HepG2 (cell line): ENCODE results near the gene SESN2. TPM values are rescaled to one million over a fixed set of nuclear protein-coding genes. Genes with fewer than 3 reads are reported as not detected.

Experiments
- ATF7-NPFF ChIP-seq: sonication (generic); formaldehyde crosslinking; IDR thresholded peaks from 2 replicates; pipeline ENCODE4 v1.8.1; 2023; ENCODE audit warnings: mild to moderate bottlenecking, low read depth, missing genetic modification reagents, moderate library complexity
- DMAP1 ChIP-seq: IDR thresholded peaks from 2 replicates; pipeline ENCODE4 v1.6.1; 2016
- FLYWCH1 ChIP-seq: sonication (generic); formaldehyde crosslinking; IDR thresholded peaks from 2 replicates; pipeline ENCODE4 v1.8.1; 2023; ENCODE audit warnings: mild to moderate bottlenecking, missing genetic modification reagents
- GLI4 ChIP-seq: sonication (generic); formaldehyde crosslinking; IDR thresholded peaks from 2 replicates; pipeline ENCODE4 v1.5.1; 2020; ENCODE audit warnings: missing genetic modification reagents, mild to moderate bottlenecking, moderate library complexity, borderline replicate concordance
- HIVEP1 ChIP-seq: sonication (generic); formaldehyde crosslinking; IDR thresholded peaks from 2 replicates; pipeline ENCODE4 v1.4.0; 2020; ENCODE audit warnings: mild to moderate bottlenecking, missing genetic modification reagents
- KDM6A ChIP-seq: IDR thresholded peaks from 2 replicates; pipeline ENCODE4 v1.6.1; 2016; ENCODE audit warnings: low read depth
- NR2C2 ChIP-seq: sonication (generic); formaldehyde crosslinking; IDR thresholded peaks from 2 replicates; pipeline ENCODE4 v1.4.0; 2020; ENCODE audit warnings: missing genetic modification reagents, mild to moderate bottlenecking, moderate library complexity, borderline replicate concordance
- POGZ ChIP-seq: sonication (generic); formaldehyde crosslinking; IDR thresholded peaks from 2 replicates; pipeline ENCODE4 v1.4.0; 2020; ENCODE audit warnings: mild to moderate bottlenecking, missing genetic modification reagents
- RBM39 ChIP-seq: fragments of 200-400 bp; formaldehyde crosslinking; IDR thresholded peaks from one replicate; pipeline ENCODE4 v1.6.1; 2018; ENCODE audit warnings: antibody characterized with exemption, mild to moderate bottlenecking, low read depth, low read length; ENCODE audit not compliant: poor library complexity, severe bottlenecking
- RFX1 ChIP-seq: fragments of 450-650 bp; IDR thresholded peaks from 2 replicates; pipeline ENCODE4 v1.6.1; 2017
- RFX5 ChIP-seq: IDR thresholded peaks from 2 replicates; pipeline ENCODE4 v1.6.1; 2011; ENCODE audit warnings: low read depth, low read length, improper control_type of control experiment
- ZBTB1 ChIP-seq: sonication (generic); formaldehyde crosslinking; IDR thresholded peaks from 2 replicates; pipeline ENCODE4 v1.4.0; 2020; ENCODE audit warnings: missing genetic modification reagents, borderline replicate concordance
- ZFP90 ChIP-seq: sonication (generic); formaldehyde crosslinking; IDR thresholded peaks from 2 replicates; pipeline ENCODE4 v1.8.0; 2022; ENCODE audit warnings: missing genetic modification reagents, mild to moderate bottlenecking, inconsistent platforms, borderline replicate concordance
- ZFY ChIP-seq: sonication (generic); formaldehyde crosslinking; IDR thresholded peaks from 2 replicates; pipeline ENCODE4 v1.4.0; 2020; ENCODE audit warnings: missing genetic modification reagents
- ZNF121 ChIP-seq: sonication (generic); formaldehyde crosslinking; IDR thresholded peaks from 2 replicates; pipeline ENCODE4 v1.5.0; 2020; ENCODE audit warnings: mild to moderate bottlenecking, missing genetic modification reagents
- ZNF567 ChIP-seq: sonication (generic); formaldehyde crosslinking; IDR thresholded peaks from 2 replicates; pipeline ENCODE4 v1.8.1; 2023; ENCODE audit warnings: mild to moderate bottlenecking, missing genetic modification reagents, borderline replicate concordance
- ZNF598 ChIP-seq: sonication (generic); formaldehyde crosslinking; IDR thresholded peaks from 2 replicates; pipeline ENCODE4 v1.5.1; 2020; ENCODE audit warnings: mild to moderate bottlenecking, missing genetic modification reagents, borderline replicate concordance
- ZNF841 ChIP-seq: sonication (generic); formaldehyde crosslinking; IDR thresholded peaks from 2 replicates; pipeline ENCODE4 v1.8.1; 2023; ENCODE audit warnings: missing genetic modification reagents, borderline replicate concordance
- ZSCAN22 ChIP-seq: sonication (generic); formaldehyde crosslinking; IDR thresholded peaks from 2 replicates; pipeline ENCODE4 v1.4.0; 2020; ENCODE audit warnings: mild to moderate bottlenecking, missing genetic modification reagents
- ZSCAN30 ChIP-seq: sonication (generic); formaldehyde crosslinking; IDR thresholded peaks from 2 replicates; pipeline ENCODE4 v1.5.0; 2020; ENCODE audit warnings: mild to moderate bottlenecking, missing genetic modification reagents
- polyA plus RNA-seq, 8 experiments: library from polyadenylated mRNA; depleted of rRNA in 3 of 8; stranded (reverse) in 7 of 8; unstranded in 1 of 8; fragments of >200 nt; fragmentation: Illumina TruSeq in 4 of 8; extraction: Trizol in 4 of 8; gene quantifications; 2 replicates each; pipeline versions ENCODE4 v1.2.1 to v1.2.3, GENCODE V29; 2011 to 2016; ENCODE audit warnings: low read depth in 4 of 8, missing spikeins in 1 of 8, mixed read lengths in 1 of 8; ENCODE audit not compliant: insufficient read depth in 1 of 8
- total RNA-seq, 5 experiments: library from RNA; depleted of rRNA; stranded (reverse); fragments of >200 nt; fragmentation: Illumina TruSeq; extraction: Trizol; gene quantifications; 2 replicates each; pipeline ENCODE4 v1.2.3, GENCODE V29; 2016; ENCODE audit warnings: low read depth in 1 of 5
- TF ChIP-seq, protein P1 (sequence below): sonication (generic); formaldehyde crosslinking; IDR thresholded peaks from 2 replicates; pipeline ENCODE4 v1.4.0; 2020; ENCODE audit warnings: missing genetic modification reagents
- TF ChIP-seq, protein P2 (sequence below): sonication (generic); formaldehyde crosslinking; IDR thresholded peaks from 2 replicates; pipeline ENCODE4 v1.5.0; 2020; ENCODE audit warnings: missing genetic modification reagents, mild to moderate bottlenecking, borderline replicate concordance
- TF ChIP-seq, protein P3 (sequence below): sonication (generic); formaldehyde crosslinking; IDR thresholded peaks from 2 replicates; pipeline ENCODE4 v1.8.0; 2022; ENCODE audit warnings: mild to moderate bottlenecking, missing genetic modification reagents
- TF ChIP-seq, protein P4 (sequence below): fragments of 450-650 bp; IDR thresholded peaks from 2 replicates; pipeline ENCODE4 v1.6.1; 2017

The SESN2 gene
- total and polyA plus RNA-seq, 2 of the 13 experiments (the other 11 are each of a cell fraction or from before 2014, with no cell fraction given), result 13.2 to 19.1 TPM

DNA sequence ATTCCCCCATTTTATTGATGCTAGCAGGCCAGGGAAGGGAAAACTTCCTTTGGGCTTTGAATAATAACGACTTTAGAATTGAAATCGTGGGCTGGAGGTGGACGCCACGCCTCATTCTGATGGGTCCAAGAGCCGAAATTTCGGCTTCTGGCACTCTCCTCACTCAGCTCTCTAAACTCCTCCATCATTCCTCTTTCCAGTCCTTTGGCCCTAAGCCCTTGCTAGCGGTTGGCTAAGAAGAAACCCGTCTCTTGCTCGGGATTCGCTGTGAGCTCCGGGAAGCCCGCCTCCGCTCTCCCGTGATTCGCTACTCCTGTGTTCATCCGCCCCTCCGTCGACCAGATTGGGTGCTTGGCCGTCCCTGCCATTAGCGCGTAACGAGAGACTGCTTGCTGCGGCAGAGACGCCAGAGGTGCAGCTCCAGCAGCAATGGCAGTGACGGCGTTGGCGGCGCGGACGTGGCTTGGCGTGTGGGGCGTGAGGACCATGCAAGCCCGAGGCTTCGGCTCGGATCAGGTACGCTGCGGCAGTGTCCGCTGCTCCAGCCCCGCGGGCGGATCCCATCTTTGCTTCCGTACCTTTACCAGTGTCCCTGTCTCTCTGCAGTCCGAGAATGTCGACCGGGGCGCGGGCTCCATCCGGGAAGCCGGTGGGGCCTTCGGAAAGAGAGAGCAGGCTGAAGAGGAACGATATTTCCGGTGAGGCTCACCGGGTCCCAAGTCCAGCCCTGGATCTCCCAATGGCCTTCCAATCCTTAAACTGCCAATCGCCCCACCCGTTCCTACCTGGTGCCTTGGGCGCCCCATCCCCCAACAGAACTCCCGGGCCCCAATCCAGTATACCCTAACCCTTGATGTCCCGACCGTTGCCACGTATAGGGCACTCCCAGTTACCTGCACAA, 23.3 kb upstream of the SESN2 start, which contains the start of gene ATP5IF1 (continued):
- no peak; the same call in 1 of the 2 replicates for TF ChIP-seq GLI4 (CRISPR knock-in tag)
- TF ChIP-seq FLYWCH1 (CRISPR knock-in tag), result no peak
- TF ChIP-seq, protein P1, sequence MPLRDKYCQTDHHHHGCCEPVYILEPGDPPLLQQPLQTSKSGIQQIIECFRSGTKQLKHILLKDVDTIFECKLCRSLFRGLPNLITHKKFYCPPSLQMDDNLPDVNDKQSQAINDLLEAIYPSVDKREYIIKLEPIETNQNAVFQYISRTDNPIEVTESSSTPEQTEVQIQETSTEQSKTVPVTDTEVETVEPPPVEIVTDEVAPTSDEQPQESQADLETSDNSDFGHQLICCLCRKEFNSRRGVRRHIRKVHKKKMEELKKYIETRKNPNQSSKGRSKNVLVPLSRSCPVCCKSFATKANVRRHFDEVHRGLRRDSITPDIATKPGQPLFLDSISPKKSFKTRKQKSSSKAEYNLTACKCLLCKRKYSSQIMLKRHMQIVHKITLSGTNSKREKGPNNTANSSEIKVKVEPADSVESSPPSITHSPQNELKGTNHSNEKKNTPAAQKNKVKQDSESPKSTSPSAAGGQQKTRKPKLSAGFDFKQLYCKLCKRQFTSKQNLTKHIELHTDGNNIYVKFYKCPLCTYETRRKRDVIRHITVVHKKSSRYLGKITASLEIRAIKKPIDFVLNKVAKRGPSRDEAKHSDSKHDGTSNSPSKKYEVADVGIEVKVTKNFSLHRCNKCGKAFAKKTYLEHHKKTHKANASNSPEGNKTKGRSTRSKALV (CRISPR knock-in tag), result peak; percentile 56
- peak; percentile 41 for TF ChIP-seq NR2C2 (CRISPR knock-in tag)
- peak; percentile 42; the same call in 1 of the 2 replicates for TF ChIP-seq POGZ (CRISPR knock-in tag)
- peak; percentile 8; the same call in 1 of the 2 replicates for TF ChIP-seq RFX5
- TF ChIP-seq ZSCAN22 (CRISPR knock-in tag), result peak; percentile 80; the same call in 1 of the 2 replicates
- 0 out of 2 replicates have a peak, but pooled peaks have one; percentile 20 for TF ChIP-seq DMAP1 (CRISPR knock-in tag)
- no peak for TF ChIP-seq KDM6A
- no peak for TF ChIP-seq ZNF121 (CRISPR knock-in tag)
- no peak for TF ChIP-seq ZBTB1 (CRISPR knock-in tag)
- TF ChIP-seq RBM39, result peak; percentile 49
- no peak for TF ChIP-seq HIVEP1 (CRISPR knock-in tag)
- no peak for TF ChIP-seq RFX1
- TF ChIP-seq, protein P2, sequence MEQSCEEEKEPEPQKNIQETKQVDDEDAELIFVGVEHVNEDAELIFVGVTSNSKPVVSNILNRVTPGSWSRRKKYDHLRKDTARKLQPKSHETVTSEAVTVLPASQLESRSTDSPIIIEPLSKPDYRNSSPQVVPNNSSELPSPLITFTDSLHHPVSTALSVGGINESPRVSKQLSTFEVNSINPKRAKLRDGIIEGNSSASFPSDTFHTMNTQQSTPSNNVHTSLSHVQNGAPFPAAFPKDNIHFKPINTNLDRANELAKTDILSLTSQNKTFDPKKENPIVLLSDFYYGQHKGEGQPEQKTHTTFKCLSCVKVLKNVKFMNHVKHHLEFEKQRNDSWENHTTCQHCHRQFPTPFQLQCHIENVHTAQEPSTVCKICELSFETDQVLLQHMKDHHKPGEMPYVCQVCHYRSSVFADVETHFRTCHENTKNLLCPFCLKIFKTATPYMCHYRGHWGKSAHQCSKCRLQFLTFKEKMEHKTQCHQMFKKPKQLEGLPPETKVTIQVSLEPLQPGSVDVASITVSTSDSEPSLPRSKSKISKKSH (CRISPR knock-in tag), result peak; percentile 67; the same call in 1 of the 2 replicates
- TF ChIP-seq ZNF841 (CRISPR knock-in tag), result 0 out of 2 replicates have a peak, but pooled peaks have one; percentile 25
- TF ChIP-seq, protein P3, sequence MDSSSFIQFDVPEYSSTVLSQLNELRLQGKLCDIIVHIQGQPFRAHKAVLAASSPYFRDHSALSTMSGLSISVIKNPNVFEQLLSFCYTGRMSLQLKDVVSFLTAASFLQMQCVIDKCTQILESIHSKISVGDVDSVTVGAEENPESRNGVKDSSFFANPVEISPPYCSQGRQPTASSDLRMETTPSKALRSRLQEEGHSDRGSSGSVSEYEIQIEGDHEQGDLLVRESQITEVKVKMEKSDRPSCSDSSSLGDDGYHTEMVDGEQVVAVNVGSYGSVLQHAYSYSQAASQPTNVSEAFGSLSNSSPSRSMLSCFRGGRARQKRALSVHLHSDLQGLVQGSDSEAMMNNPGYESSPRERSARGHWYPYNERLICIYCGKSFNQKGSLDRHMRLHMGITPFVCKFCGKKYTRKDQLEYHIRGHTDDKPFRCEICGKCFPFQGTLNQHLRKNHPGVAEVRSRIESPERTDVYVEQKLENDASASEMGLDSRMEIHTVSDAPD (CRISPR knock-in tag), result peak; percentile 80
- TF ChIP-seq ZNF598 (CRISPR knock-in tag), result peak; percentile 52; the same call in 1 of the 2 replicates
- peak; percentile 83 for TF ChIP-seq ZFY (CRISPR knock-in tag)
- TF ChIP-seq ZNF567 (CRISPR knock-in tag), result no peak
- TF ChIP-seq ZSCAN30, result no peak
- TF ChIP-seq, protein P4, sequence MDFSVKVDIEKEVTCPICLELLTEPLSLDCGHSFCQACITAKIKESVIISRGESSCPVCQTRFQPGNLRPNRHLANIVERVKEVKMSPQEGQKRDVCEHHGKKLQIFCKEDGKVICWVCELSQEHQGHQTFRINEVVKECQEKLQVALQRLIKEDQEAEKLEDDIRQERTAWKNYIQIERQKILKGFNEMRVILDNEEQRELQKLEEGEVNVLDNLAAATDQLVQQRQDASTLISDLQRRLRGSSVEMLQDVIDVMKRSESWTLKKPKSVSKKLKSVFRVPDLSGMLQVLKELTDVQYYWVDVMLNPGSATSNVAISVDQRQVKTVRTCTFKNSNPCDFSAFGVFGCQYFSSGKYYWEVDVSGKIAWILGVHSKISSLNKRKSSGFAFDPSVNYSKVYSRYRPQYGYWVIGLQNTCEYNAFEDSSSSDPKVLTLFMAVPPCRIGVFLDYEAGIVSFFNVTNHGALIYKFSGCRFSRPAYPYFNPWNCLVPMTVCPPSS, result no peak
- TF ChIP-seq ATF7-NPFF, result peak; percentile 68
- peak; percentile 90; the same call in 1 of the 2 replicates for TF ChIP-seq ZFP90 (CRISPR knock-in tag)
